CD14-positive monocyte (primary cell): ENCODE results near the gene BRAF. TPM values are rescaled to one million over a fixed set of nuclear protein-coding genes. Genes with fewer than 3 reads are reported as not detected.
A peak's percentile ranks its signal among the peaks of the same experiment; 100 is the strongest.

Source experiments
- DNase-seq, 3 donors: peaks; one replicate each; pipeline ENCODE4 v3.0.0-alpha.2; 2011 to 2022
- H2AFZ ChIP-seq: 2 replicates; pipeline ENCODE4 v1.6.0; 2012; ENCODE audit warnings: mild to moderate bottlenecking, low read depth, low read length, inconsistent platforms; ENCODE audit not compliant: insufficient read depth, poor library complexity, severe bottlenecking
- H3K27ac ChIP-seq, 2 donors: 1 replicate in 1 of 2; 2 replicates in 1 of 2; pipeline ENCODE4 v1.5.1; 2012 to 2013; ENCODE audit warnings: low read length in 2 of 2, control low read depth in 1 of 2, inconsistent platforms in 1 of 2, low read depth in 1 of 2, mild to moderate bottlenecking in 1 of 2
- H3K27me3 ChIP-seq, 2 donors: one replicate each; pipeline versions ENCODE4 v1.6.0 to v1.6.1; 2011 to 2013; ENCODE audit warnings: low read length in 2 of 2; ENCODE audit not compliant: control insufficient read depth in 2 of 2, insufficient read depth in 2 of 2
- H3K36me3 ChIP-seq, 2 donors: replicated peaks in 1 of 2; 1 replicate in 1 of 2; 2 replicates in 1 of 2; pipeline versions ENCODE4 v1.5.1 to v1.6.1; 2012 to 2013; ENCODE audit warnings: low read length in 2 of 2, control low read depth in 1 of 2, inconsistent platforms in 1 of 2, mild to moderate bottlenecking in 1 of 2; ENCODE audit not compliant: insufficient read depth in 2 of 2, control insufficient read depth in 1 of 2
- H3K4me1 ChIP-seq, 2 donors: 1 replicate in 1 of 2; 2 replicates in 1 of 2; pipeline versions ENCODE4 v1.5.1 to v1.6.1; 2012 to 2013; ENCODE audit warnings: low read length in 2 of 2, control low read depth in 1 of 2, inconsistent platforms in 1 of 2, mild to moderate bottlenecking in 1 of 2, moderate library complexity in 1 of 2; ENCODE audit not compliant: insufficient read depth in 2 of 2, control insufficient read depth in 1 of 2
- H3K4me2 ChIP-seq: replicated peaks from 2 replicates; pipeline ENCODE3; 2012; ENCODE audit warnings: low read length, moderate library complexity, mild to moderate bottlenecking; ENCODE audit not compliant: poor library complexity, severe bottlenecking; ENCODE audit errors: extremely low read depth
- H3K4me3 ChIP-seq, 3 experiments: fragments of 200-600 bp in 1 of 3; sonication (generic) in 1 of 3; replicated peaks in 1 of 3; 1 replicate in 2 of 3; 2 replicates in 1 of 3; pipeline ENCODE4 v1.5.1; 2011 to 2013; ENCODE audit warnings: low read length in 3 of 3, mild to moderate bottlenecking in 3 of 3, control low read depth in 2 of 3, low read depth in 2 of 3, inconsistent platforms in 1 of 3, moderate library complexity in 1 of 3
- H3K79me2 ChIP-seq: 2 replicates; pipeline ENCODE4 v1.6.0; 2012; ENCODE audit warnings: mild to moderate bottlenecking, control low read depth, inconsistent platforms, low read length, moderate library complexity; ENCODE audit not compliant: insufficient read depth
- H3K9ac ChIP-seq: 2 replicates; pipeline ENCODE4 v1.6.0; 2017; ENCODE audit warnings: low read length, mild to moderate bottlenecking; ENCODE audit not compliant: insufficient read depth, poor library complexity, severe bottlenecking
- H3K9me3 ChIP-seq, 2 donors: replicated peaks in 1 of 2; 1 replicate in 1 of 2; 2 replicates in 1 of 2; pipeline versions ENCODE4 v1.5.1 to v1.6.1; 2012 to 2013; ENCODE audit warnings: low read length in 2 of 2, control low read depth in 1 of 2; ENCODE audit not compliant: control insufficient read depth in 1 of 2, insufficient read depth in 1 of 2
- H4K20me1 ChIP-seq: 2 replicates; pipeline ENCODE4 v1.6.0; 2012; ENCODE audit warnings: mild to moderate bottlenecking, low read length, control low read depth, moderate library complexity; ENCODE audit not compliant: insufficient read depth
- H3K27ac Mint-ChIP-seq, 7 donors: one replicate each; pipeline ENCODE4 v1.8.0; 2020; ENCODE audit warnings: mild to moderate bottlenecking in 7 of 7, mixed read lengths in 7 of 7, moderate library complexity in 6 of 7, inconsistent platforms in 2 of 7
- H3K27me3 Mint-ChIP-seq, 3 donors: one replicate each; pipeline ENCODE4 v1.8.0; 2021 to 2022; ENCODE audit warnings: low read depth in 3 of 3, mild to moderate bottlenecking in 3 of 3, mixed read lengths in 3 of 3, moderate library complexity in 3 of 3, inconsistent platforms in 1 of 3
- H3K36me3 Mint-ChIP-seq, 2 donors: one replicate each; pipeline ENCODE4 v1.8.0; 2020; ENCODE audit warnings: mixed read lengths in 2 of 2, inconsistent platforms in 1 of 2, mild to moderate bottlenecking in 1 of 2
- H3K4me1 Mint-ChIP-seq: one replicate; pipeline ENCODE4 v1.8.0; 2020; ENCODE audit warnings: mild to moderate bottlenecking, mixed read lengths
- H3K4me3 Mint-ChIP-seq, 2 donors: one replicate each; pipeline ENCODE4 v1.8.0; 2020; ENCODE audit warnings: mild to moderate bottlenecking in 2 of 2, mixed read lengths in 2 of 2, moderate library complexity in 1 of 2
- H3K9me3 Mint-ChIP-seq, 7 donors: one replicate each; pipeline ENCODE4 v1.8.0; 2020 to 2022; ENCODE audit warnings: mixed read lengths in 7 of 7, mild to moderate bottlenecking in 6 of 7, moderate library complexity in 6 of 7, inconsistent platforms in 2 of 7
- CTCF ChIP-seq: fragments of 200-600 bp; IDR thresholded peaks from one replicate; pipeline ENCODE4 v1.8.0; 2022; ENCODE audit warnings: antibody characterized with exemption, mild to moderate bottlenecking
- WGBS: methylation state at CpG from one replicate; pipeline ENCODE4 v1.1.5; 2013; ENCODE audit warnings: missing lambda C conversion rate; ENCODE audit not compliant: insufficient coverage; 5-methylcytosine and 5-hydroxymethylcytosine counted together
- intact Hi-C, 2 donors: fragments of 100-400 bp; cut with micrococcal nuclease; formaldehyde crosslinking; loops; one replicate each; pipeline versions ENCODE4 v1.15.0 to v1.15.1; 2023
- polyA plus RNA-seq, 3 donors: library from polyadenylated mRNA; depleted of rRNA in 1 of 3; unstranded in 2 of 3; stranded (reverse) in 1 of 3; fragments of 300-500 nt in 2 of 3; fragments of >200 nt in 1 of 3; fragmentation: Illumina TruSeq in 2 of 3; gene quantifications; 1 replicate in 2 of 3; 2 replicates in 1 of 3; pipeline ENCODE4 v1.2.3, GENCODE V29; 2012 to 2021

The BRAF gene
- polyA plus RNA-seq, 3 donors: 3.8 to 10.0 (median 5.6) TPM

GRCh38 chr7:140810830-140811556, 113.7 kb downstream of the BRAF start:
- peak; percentile 78 for TF ChIP-seq CTCF
- H3K27me3 Mint-ChIP-seq: no peaks in the 10 kb centered on the region
- Histone ChIP-seq H3K9ac (no peak overlapping the region), H4K20me1 (peaks cover 3% of the 10 kb centered on the region), H3K4me3 (no peak overlapping the region), H3K4me1 (no peaks in the 10 kb centered on the region), H3K27ac (no peak overlapping the region), H3K79me2 (no peaks in the 10 kb centered on the region), H3K9me3 (no peaks in the 10 kb centered on the region), H3K4me2 (no peak overlapping the region), H2AFZ (no peak overlapping the region), H3K27me3 (no peaks in the 10 kb centered on the region), H3K36me3 (peaks cover 6 to 20% of the 10 kb centered on the region in 2 donors)
- H3K4me3 Mint-ChIP-seq: no peak overlapping the region
- WGBS: 0% methylated on average over 1 of the region's 5 CpGs
- peaks cover 7 to 11% of the 10 kb centered on the region in 2 donors for H3K36me3 Mint-ChIP-seq
- intact Hi-C loops: loop anchor here (2.0 to 10.0 kb wide), 4 partner anchors 174 to 724 kb away; partner anchors contain the start of gene MRPS33 (in 1 of the 2)
- peak; percentile 42 to 62 (median 60) for DNase-seq
- peak overlapping the region in 1 of 7 donors; percentile 67 for H3K27ac Mint-ChIP-seq
- H3K4me1 Mint-ChIP-seq: no peaks in the 10 kb centered on the region
- no peaks in the 10 kb centered on the region for H3K9me3 Mint-ChIP-seq

- no peaks in the 10 kb centered on the region for H3K27me3 ChIP-seq
- no peak overlapping the region for H3K4me3 ChIP-seq
- Mint-ChIP-seq H3K4me3 (no peak overlapping the region), H3K27ac (no peak overlapping the region), H3K4me1 (no peaks in the 10 kb centered on the region), H3K36me3 (peaks cover 8 to 10% of the 10 kb centered on the region in 2 donors), H3K27me3 (no peaks in the 10 kb centered on the region), H3K9me3 (no peaks in the 10 kb centered on the region)
- H3K36me3 ChIP-seq: peaks cover 6 to 20% of the 10 kb centered on the region in 2 donors
- TF ChIP-seq CTCF: no peak
- no peak overlapping the region for H3K9ac ChIP-seq
- H4K20me1 ChIP-seq: peaks cover 3% of the 10 kb centered on the region
- WGBS: 98% methylated on average over 6 of the region's 9 CpGs
- no peaks in the 10 kb centered on the region for H3K4me1 ChIP-seq
- no peak overlapping the region for H3K27ac ChIP-seq
- no peak overlapping the region for H2AFZ ChIP-seq
- intact Hi-C loops: loop anchor here (2.0 to 10.0 kb wide), 4 partner anchors 174 to 724 kb away; partner anchors contain the start of gene MRPS33 (in 1 of the 2)
- no peak for DNase-seq
- no peak overlapping the region for H3K4me2 ChIP-seq
- H3K9me3 ChIP-seq: no peaks in the 10 kb centered on the region
- H3K79me2 ChIP-seq: no peaks in the 10 kb centered on the region
Observed at GRCh38 chr7:140810385-140810784, 114.3 kb downstream of the BRAF start.
